ENCODE data around the gene SERGEF. TPM values are rescaled to one million over a fixed set of nuclear protein-coding genes. Genes with fewer than 3 reads are reported as not detected.

SERGEF gene
- total and polyA plus RNA-seq, 10 of the 15 experiments (the other 5 are each of a cell fraction or from before 2014, with no cell fraction given), result 14.6 to 27.8 (median 22.4) TPM

DNA sequence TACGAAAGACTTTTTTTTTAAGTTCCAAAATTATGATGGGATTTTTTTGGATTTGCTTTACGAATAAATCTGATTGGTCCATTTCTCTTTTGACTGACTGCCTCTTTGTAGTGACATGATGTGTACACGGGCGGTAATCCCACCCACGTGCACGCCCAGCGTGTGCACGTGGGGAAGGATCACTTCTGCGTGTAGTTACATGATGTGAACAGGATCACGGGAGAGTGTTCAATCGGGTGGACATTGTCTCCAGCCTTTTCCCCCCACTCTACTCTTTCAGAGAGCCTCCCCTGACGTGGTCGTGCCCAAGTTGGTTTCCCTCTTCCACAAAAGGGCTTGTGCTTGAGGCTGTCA, 235.1 kb downstream of the SERGEF start (continued):
- TF ChIP-seq, protein P1, sequence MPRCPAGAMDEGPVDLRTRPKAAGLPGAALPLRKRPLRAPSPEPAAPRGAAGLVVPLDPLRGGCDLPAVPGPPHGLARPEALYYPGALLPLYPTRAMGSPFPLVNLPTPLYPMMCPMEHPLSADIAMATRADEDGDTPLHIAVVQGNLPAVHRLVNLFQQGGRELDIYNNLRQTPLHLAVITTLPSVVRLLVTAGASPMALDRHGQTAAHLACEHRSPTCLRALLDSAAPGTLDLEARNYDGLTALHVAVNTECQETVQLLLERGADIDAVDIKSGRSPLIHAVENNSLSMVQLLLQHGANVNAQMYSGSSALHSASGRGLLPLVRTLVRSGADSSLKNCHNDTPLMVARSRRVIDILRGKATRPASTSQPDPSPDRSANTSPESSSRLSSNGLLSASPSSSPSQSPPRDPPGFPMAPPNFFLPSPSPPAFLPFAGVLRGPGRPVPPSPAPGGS (IDR thresholded peaks at IDR 0.05; ENCODE audit: borderline replicate concordance, insufficient read depth, low read depth, low read length, poor library complexity, severe bottlenecking), result no peak
- no peak for TF ChIP-seq SIX5 (IDR thresholded peaks at IDR 0.05; ENCODE audit: low read depth, low read length, severe bottlenecking)
- TF ChIP-seq, protein P2, sequence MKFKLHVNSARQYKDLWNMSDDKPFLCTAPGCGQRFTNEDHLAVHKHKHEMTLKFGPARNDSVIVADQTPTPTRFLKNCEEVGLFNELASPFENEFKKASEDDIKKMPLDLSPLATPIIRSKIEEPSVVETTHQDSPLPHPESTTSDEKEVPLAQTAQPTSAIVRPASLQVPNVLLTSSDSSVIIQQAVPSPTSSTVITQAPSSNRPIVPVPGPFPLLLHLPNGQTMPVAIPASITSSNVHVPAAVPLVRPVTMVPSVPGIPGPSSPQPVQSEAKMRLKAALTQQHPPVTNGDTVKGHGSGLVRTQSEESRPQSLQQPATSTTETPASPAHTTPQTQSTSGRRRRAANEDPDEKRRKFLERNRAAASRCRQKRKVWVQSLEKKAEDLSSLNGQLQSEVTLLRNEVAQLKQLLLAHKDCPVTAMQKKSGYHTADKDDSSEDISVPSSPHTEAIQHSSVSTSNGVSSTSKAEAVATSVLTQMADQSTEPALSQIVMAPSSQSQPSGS (IDR thresholded peaks at IDR 0.05; ENCODE audit: low read length), result no peak
- no peak for TF ChIP-seq SRF (IDR thresholded peaks at IDR 0.05; ENCODE audit: low read depth in 2 of 2, low read length in 2 of 2)
- TF ChIP-seq NRF1 (conservative IDR thresholded peaks at IDR 0.05; ENCODE audit: low read depth, low read length), result no peak
- TF ChIP-seq, protein P3, sequence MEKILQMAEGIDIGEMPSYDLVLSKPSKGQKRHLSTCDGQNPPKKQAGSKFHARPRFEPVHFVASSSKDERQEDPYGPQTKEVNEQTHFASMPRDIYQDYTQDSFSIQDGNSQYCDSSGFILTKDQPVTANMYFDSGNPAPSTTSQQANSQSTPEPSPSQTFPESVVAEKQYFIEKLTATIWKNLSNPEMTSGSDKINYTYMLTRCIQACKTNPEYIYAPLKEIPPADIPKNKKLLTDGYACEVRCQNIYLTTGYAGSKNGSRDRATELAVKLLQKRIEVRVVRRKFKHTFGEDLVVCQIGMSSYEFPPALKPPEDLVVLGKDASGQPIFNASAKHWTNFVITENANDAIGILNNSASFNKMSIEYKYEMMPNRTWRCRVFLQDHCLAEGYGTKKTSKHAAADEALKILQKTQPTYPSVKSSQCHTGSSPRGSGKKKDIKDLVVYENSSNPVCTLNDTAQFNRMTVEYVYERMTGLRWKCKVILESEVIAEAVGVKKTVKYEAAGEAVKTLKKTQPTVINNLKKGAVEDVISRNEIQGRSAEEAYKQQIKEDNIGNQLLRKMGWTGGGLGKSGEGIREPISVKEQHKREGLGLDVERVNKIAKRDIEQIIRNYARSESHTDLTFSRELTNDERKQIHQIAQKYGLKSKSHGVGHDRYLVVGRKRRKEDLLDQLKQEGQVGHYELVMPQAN (conservative IDR thresholded peaks at IDR 0.05), result no peak
- TF ChIP-seq, protein P4, sequence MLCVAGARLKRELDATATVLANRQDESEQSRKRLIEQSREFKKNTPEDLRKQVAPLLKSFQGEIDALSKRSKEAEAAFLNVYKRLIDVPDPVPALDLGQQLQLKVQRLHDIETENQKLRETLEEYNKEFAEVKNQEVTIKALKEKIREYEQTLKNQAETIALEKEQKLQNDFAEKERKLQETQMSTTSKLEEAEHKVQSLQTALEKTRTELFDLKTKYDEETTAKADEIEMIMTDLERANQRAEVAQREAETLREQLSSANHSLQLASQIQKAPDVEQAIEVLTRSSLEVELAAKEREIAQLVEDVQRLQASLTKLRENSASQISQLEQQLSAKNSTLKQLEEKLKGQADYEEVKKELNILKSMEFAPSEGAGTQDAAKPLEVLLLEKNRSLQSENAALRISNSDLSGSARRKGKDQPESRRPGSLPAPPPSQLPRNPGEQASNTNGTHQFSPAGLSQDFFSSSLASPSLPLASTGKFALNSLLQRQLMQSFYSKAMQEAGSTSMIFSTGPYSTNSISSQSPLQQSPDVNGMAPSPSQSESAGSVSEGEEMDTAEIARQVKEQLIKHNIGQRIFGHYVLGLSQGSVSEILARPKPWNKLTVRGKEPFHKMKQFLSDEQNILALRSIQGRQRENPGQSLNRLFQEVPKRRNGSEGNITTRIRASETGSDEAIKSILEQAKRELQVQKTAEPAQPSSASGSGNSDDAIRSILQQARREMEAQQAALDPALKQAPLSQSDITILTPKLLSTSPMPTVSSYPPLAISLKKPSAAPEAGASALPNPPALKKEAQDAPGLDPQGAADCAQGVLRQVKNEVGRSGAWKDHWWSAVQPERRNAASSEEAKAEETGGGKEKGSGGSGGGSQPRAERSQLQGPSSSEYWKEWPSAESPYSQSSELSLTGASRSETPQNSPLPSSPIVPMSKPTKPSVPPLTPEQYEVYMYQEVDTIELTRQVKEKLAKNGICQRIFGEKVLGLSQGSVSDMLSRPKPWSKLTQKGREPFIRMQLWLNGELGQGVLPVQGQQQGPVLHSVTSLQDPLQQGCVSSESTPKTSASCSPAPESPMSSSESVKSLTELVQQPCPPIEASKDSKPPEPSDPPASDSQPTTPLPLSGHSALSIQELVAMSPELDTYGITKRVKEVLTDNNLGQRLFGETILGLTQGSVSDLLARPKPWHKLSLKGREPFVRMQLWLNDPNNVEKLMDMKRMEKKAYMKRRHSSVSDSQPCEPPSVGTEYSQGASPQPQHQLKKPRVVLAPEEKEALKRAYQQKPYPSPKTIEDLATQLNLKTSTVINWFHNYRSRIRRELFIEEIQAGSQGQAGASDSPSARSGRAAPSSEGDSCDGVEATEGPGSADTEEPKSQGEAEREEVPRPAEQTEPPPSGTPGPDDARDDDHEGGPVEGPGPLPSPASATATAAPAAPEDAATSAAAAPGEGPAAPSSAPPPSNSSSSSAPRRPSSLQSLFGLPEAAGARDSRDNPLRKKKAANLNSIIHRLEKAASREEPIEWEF (IDR thresholded peaks at IDR 0.05; ENCODE audit: insufficient replicate concordance, low read depth, low read length), result no peak
- TF ChIP-seq NR2C1 (IDR thresholded peaks at IDR 0.05), result no peak
- no peak for TF ChIP-seq TARDBP (IDR thresholded peaks at IDR 0.05; ENCODE audit: borderline replicate concordance)
- no peak for TF ChIP-seq ZSCAN29 (IDR thresholded peaks at IDR 0.05)
- TF ChIP-seq, protein P5, sequence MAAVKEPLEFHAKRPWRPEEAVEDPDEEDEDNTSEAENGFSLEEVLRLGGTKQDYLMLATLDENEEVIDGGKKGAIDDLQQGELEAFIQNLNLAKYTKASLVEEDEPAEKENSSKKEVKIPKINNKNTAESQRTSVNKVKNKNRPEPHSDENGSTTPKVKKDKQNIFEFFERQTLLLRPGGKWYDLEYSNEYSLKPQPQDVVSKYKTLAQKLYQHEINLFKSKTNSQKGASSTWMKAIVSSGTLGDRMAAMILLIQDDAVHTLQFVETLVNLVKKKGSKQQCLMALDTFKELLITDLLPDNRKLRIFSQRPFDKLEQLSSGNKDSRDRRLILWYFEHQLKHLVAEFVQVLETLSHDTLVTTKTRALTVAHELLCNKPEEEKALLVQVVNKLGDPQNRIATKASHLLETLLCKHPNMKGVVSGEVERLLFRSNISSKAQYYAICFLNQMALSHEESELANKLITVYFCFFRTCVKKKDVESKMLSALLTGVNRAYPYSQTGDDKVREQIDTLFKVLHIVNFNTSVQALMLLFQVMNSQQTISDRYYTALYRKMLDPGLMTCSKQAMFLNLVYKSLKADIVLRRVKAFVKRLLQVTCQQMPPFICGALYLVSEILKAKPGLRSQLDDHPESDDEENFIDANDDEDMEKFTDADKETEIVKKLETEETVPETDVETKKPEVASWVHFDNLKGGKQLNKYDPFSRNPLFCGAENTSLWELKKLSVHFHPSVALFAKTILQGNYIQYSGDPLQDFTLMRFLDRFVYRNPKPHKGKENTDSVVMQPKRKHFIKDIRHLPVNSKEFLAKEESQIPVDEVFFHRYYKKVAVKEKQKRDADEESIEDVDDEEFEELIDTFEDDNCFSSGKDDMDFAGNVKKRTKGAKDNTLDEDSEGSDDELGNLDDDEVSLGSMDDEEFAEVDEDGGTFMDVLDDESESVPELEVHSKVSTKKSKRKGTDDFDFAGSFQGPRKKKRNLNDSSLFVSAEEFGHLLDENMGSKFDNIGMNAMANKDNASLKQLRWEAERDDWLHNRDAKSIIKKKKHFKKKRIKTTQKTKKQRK (IDR thresholded peaks at IDR 0.05; ENCODE audit: low read depth, low read length), result no peak
